Measurements from ENCODE around the gene ACSL3.
"Not testable (repeated sequence)": the region's sequence is repeated elsewhere in the genome, so short reads cannot be mapped to it uniquely, and the experiment has no call there.

ACSL3 gene

GRCh38 chr2:222854773-222855700 lies 5.8 kb upstream of the ACSL3 start:
- DNase-seq = no peak

- DNase-seq = no peak
Measured at GRCh38 chr2:222859786-222860612, 837 bp upstream of the ACSL3 start.

GRCh38 chr2:222861411-222862105 lies 722 bp downstream of the ACSL3 start:
- no peak for DNase-seq

- no peak for DNase-seq
Measured at GRCh38 chr2:222862106-222862908, 1.5 kb downstream of the ACSL3 start.

GRCh38 chr2:222862909-222863544 lies 2.2 kb downstream of the ACSL3 start:
- no peak for DNase-seq

GRCh38 chr2:222864296-222864695 lies 3.5 kb downstream of the ACSL3 start:
- no peak for DNase-seq

- DNase-seq = no peak
Measured at GRCh38 chr2:222865301-222865700, 4.5 kb downstream of the ACSL3 start.

GRCh38 chr2:222866358-222866960 lies 5.6 kb downstream of the ACSL3 start:
- DNase-seq = no peak

GRCh38 chr2:222868560-222869251 lies 7.9 kb downstream of the ACSL3 start:
- not testable (repeated sequence) for DNase-seq

GRCh38 chr2:222869252-222869560 lies 8.4 kb downstream of the ACSL3 start:
- no peak for DNase-seq

GRCh38 chr2:222871291-222871690 lies 10.5 kb downstream of the ACSL3 start:
- DNase-seq = no peak

GRCh38 chr2:222872551-222872950 lies 11.7 kb downstream of the ACSL3 start:
- no peak for DNase-seq

GRCh38 chr2:222875482-222875881 lies 14.6 kb downstream of the ACSL3 start:
- no peak for DNase-seq

GRCh38 chr2:222876947-222877346 lies 16.1 kb downstream of the ACSL3 start:
- DNase-seq = no peak

GRCh38 chr2:222877556-222878300 lies 16.9 kb downstream of the ACSL3 start:
- DNase-seq = no peak

- no peak for DNase-seq
Measured at GRCh38 chr2:222878301-222878876, 17.6 kb downstream of the ACSL3 start.

GRCh38 chr2:222878877-222879603 lies 18.2 kb downstream of the ACSL3 start:
- no peak for DNase-seq

- no peak for DNase-seq
Measured at GRCh38 chr2:222879604-222879933, 18.7 kb downstream of the ACSL3 start.

- DNase-seq = no peak
Measured at GRCh38 chr2:222882484-222882928, 21.7 kb downstream of the ACSL3 start.

Measured in GOT3 (cell line).